HG03097 (cell line): Measurements from ENCODE around the gene GCK.

Source experiments
- ATAC-seq: cut with Tn5 transposase; IDR thresholded peaks from one replicate; pipeline ENCODE4 v1.9.1; 2021; ENCODE audit not compliant: unreplicated experiment, low FRiP score

Gene GCK

DNA sequence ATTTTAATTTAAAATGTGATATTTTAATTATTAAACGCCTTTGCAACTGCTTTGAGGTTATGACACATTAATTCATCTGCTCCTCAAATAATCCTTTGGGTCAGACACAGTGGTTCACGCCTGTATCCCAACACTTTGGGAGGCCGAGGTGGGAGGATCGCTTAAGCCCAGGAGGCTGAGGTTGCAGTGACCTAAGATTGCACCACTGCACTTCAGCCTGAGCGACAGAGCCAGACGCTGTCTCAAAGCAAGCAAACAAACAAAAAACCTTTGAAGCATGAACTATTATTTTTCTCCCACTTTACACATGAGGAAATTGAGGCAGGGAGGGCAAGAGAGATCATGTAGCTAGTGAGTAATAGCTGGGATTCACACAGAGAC is 64.4 kb downstream of the GCK start:
- no peak for ATAC-seq

DNA sequence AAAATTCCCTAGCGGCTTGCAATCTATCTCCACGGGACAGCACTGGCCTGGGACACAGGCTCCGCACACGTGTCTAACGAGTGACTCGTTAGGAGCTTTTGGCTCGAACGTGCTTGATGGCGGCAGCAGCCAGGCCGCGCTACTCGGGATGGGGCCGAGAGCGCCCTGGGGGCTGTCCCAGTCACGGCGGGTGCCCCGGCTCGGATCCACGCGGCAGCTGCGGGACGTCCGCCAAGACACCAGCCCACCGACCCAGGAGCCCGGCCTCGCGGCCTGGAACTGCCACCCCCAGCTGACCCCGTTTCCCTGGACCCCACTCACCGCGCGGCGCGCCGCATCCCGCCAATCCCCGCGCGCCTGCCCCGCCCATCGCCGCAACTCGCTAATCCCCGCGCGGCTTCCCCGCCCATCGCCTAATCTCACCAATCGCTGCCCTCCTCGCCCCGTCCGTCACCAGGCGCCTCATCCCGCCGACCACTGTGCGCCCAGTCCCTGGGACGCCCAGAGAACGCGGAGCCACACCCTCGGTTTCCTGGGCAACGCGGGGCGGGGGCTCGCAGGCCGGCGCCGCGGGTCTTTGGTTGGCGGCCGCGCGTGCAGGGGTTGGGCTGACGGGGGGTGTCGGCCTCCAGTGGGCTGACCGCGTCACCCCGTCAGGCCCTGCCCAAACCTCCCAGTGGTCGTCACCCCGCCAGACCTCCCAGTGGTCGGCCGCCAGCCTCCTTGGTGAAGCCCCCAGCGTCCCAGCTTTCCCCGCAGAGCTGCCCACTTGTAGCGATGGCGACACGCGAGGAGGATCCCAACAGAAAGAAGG is 65.8 kb downstream of the GCK start, which contains the start of gene POLD2:
Gene POLD2, minus strand, starts transcription at position 359 of the 814 bp plus-strand sequence. CDS start 1,495 bp downstream, outside the sequence.
- peak; percentile 98 for ATAC-seq

DNA sequence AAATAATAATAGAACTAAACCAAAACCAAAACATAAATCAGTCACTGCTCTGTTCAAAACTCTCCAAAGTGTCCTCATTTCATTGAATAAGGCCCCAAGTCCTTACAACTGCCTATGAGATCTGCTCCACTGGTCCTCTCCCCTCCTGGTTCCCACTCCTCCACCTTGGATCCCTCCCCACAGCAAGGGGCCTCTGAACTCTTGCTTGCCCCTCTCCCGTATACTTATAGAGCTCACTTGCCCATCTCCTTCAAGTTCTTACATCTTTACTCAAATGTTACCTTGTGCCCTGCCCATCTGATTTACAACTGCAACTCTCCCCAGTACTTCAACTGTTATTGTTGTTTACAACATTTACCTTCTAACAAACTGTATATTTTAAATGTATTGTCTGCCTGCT is 66.7 kb downstream of the GCK start:
- ATAC-seq = no peak

DNA sequence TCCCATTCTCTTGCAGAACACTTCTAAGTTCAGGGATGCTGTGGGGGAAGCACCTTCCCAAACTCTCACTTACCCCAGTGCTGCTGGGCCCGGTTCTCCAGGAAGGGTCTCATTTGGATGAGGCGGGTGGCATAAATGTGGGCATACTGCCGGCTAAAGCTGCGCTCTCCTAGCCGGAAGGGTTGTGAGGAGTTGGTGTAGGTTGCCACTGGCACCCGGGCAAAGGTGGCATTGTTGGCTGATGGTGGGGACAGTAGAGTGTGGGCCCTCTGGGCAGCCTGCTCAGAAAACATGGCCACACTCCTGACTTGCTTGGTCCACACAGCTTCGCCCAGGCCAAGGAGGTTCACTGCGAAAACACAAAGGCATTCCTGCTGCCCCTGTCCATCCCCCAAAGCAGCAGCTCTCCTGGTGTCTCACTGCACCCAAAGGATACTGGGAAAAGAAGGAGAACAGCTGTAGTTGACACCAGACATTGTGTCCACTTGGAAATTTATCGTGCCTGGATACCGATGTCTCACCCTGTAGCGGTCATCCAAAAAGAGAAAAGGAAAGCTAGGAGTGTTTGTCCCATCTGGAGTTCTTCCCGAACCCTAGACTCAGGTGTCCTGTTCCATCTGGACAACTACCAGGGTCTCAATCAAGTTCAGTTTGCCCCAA is 67.3 kb downstream of the GCK start:
- no peak for ATAC-seq

DNA sequence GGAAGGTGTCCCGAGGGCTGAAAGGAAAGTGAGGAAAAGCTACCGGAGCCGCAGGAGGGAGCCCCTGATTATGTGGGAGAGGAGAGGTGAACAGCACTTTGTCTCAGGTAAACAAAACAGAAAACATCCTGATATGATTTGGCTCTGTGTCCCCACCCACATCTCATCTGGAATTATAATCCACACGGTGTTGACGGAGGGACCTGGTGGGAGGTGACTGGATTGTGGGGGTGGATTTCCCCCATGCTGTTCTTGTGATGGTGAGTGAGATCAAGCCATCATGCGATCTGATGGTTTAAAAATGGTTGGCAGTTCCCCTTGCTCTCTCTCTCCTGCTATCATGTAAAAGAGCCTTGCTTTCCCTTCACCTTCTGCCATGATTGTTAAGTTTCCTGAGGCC is 68.8 kb downstream of the GCK start:
- ATAC-seq = no peak

GRCh38 chr7:44119829-44120380 is 69.3 kb downstream of the GCK start:
- no peak for ATAC-seq

DNA sequence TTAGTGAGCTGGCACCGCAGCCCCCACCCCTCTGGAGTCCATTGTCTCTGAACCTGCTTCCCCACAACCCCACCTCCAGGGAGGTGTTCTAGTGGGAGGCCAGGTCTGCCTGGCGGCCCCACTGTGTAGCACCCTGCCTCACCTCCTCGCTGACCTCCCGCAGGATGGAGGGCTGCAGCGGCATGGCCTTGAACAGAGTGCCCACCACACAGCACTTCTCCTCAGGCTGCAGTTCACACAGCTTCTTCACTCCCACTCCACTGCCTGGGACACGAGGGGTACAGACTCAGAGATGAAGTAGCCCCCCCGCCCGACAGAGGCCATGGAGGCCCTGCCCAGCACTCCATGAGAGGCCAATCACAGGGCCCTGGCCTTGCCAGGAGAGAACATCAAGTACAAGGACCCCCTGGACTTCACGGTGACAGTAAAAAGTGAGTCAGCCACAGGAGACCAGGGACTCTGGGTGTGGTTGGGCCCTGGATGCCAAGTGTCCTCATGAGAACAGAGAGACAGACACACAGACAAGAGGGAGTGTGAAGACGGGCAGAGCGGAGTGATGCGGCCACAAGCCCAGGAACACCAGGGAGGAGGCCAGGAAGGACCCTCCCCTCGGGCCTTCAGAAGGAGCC is 71.3 kb downstream of the GCK start:
- ATAC-seq = no peak

GRCh38 chr7:44116789-44117666 is 72.2 kb downstream of the GCK start:
- no peak for ATAC-seq

DNA sequence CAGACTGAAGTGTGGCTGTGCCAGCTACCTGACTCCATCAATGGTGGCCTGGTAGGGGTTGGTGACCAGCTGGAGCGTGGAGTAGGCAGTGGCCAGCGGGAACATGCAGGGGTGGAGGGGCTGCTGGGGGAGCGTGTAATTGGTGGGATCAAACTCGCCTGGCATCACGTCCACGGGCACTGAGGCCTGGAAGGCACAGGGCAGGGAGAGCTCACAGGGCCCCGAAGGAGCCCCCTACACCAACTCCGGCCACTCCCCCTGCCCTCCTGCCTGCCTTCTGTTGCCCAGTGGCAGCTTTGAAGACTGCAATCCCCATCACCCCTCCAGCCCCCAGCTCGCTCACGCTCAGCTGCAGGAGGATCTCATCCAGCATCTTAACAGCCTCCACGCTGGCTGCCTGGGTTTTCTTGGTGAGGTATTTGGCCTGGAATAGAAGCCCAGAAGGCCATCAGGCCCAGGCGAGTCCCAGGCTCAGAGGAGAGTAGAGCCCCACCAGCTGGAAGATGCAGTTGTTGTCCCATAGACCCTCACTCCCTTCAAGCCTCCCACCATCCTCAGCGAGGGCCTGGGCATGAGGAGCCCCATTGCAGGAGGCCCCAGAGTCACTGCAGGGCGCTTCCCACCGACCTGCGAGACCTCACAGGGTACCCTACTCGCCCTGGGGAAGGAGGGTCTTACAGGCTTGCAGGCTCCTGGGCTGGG is 73.0 kb downstream of the GCK start:
- ATAC-seq = no peak

GRCh38 chr7:44114586-44115310 is 74.5 kb downstream of the GCK start:
- ATAC-seq = no peak

GRCh38 chr7:44113764-44114354 is 75.4 kb downstream of the GCK start:
- no peak for ATAC-seq

- ATAC-seq = no peak
Measured at GRCh38 chr7:44112997-44113763, 76.1 kb downstream of the GCK start.

- no peak for ATAC-seq
Measured at GRCh38 chr7:44112231-44112996, 76.8 kb downstream of the GCK start.

DNA sequence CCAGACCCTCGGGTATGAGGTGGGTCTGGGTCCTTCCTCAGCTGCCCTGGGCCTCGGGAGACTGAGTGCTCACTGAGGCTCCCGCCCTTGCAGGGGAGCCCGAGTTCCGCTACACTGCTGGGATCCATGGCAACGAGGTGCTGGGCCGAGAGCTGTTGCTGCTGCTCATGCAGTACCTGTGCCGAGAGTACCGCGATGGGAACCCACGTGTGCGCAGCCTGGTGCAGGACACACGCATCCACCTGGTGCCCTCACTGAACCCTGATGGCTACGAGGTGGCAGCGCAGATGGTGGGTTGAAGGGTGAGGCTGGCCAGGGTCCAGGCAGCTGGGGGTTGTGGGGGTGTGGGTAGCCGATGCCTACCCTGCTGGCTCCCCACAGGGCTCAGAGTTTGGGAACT is 77.5 kb downstream of the GCK start:
- ATAC-seq = no peak

DNA sequence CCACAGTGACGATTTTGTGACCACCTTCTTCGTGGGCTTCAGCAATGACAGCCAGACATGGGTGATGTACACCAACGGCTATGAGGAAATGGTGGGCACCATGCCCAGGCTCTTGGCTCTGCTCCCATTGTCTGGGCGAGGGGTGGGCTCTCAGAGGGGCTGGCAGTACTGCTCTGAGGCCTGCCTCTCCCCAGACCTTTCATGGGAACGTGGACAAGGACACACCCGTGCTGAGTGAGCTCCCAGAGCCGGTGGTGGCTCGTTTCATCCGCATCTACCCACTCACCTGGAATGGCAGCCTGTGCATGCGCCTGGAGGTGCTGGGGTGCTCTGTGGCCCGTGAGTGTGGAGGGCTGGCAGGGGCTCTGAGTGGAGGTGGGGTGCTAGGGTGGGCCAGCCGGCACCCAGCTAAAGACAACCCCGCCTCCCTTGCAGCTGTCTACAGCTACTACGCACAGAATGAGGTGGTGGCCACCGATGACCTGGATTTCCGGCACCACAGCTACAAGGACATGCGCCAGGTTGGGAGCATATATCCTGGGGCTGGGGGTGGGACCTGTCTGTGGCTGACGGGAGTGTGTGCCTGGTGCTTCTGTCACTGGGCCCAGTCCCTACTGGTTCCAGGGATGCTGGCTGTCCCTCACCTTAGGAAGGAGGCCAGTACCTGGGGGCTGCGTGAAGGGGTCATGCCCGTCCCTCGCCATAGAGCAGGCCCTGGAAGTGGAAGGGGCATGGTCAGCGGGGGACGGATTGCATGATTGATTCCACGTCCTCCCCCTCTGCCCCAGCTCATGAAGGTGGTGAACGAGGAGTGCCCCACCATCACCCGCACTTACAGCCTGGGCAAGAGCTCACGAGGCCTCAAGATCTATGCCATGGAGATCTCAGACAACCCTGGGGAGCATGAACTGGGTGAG is 78.3 kb downstream of the GCK start:
- ATAC-seq = no peak

DNA sequence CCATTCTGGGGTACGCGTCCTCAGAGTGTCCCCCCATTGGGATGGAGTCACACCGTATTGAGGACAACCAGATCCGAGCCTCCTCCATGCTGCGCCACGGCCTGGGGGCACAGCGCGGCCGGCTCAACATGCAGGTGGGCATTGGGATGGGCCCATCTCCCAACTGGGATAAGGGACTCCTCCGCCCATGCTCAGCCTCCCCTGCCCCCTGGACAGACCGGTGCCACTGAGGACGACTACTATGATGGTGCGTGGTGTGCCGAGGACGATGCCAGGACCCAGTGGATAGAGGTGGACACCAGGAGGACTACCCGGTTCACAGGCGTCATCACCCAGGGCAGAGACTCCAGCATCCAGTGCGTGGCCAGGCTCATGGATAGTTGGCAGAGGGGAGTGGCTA is 79.2 kb downstream of the GCK start:
- no peak for ATAC-seq
